ENCODE results near the gene VANGL1. TPM values are rescaled to one million over a fixed set of nuclear protein-coding genes. Genes with fewer than 3 reads are reported as not detected.

Gene VANGL1
- polyA plus RNA-seq, 1 experiment: 7.8 TPM

GRCh38 chr1:115679141-115679611 lies 37.4 kb downstream of the VANGL1 start:
- ChIA-PET CTCF (interaction anchor here (1.1 to 3.6 kb wide), 2 partner anchors 27 to 85 kb away, joined by 3 to 26 read pairs; no protein-coding TSS in a partner anchor), POLR2A (interaction anchor here (1.5 kb wide), 1 partner anchor 10 kb away, joined by 14 read pairs; no protein-coding TSS in a partner anchor)
- no peak overlapping the region for H3K4me3 ChIP-seq (ENCODE audit: low read depth, low read length)
- DNase-seq (ENCODE audit: low read depth, low spot score): peak; percentile 30
- TF ChIP-seq CTCF (IDR thresholded peaks at IDR 0.05; ENCODE audit: low read depth, low read length): no peak
- no peaks in the 10 kb centered on the region for H3K9me3 ChIP-seq (ENCODE audit: control insufficient read depth, insufficient read depth, low read length)
- peak overlapping the region; percentile 33 for H3K27ac ChIP-seq (ENCODE audit: low read depth, low read length)
- H3K27me3 ChIP-seq (ENCODE audit: control insufficient read depth, insufficient read depth, low read length): no peaks in the 10 kb centered on the region

GRCh38 chr1:115680730-115681111 lies 39.0 kb downstream of the VANGL1 start:
- ChIA-PET POLR2A (no interaction called here), CTCF (interaction anchor here (1.0 to 3.6 kb wide), 2 partner anchors 26 to 91 kb away, joined by 3 to 26 read pairs; no protein-coding TSS in a partner anchor)
- Histone ChIP-seq H3K4me3 (ENCODE audit: low read depth, low read length) (no peak overlapping the region), H3K27me3 (ENCODE audit: control insufficient read depth, insufficient read depth, low read length) (no peaks in the 10 kb centered on the region), H3K9me3 (ENCODE audit: control insufficient read depth, insufficient read depth, low read length) (no peaks in the 10 kb centered on the region), H3K27ac (ENCODE audit: low read depth, low read length) (no peak overlapping the region)
- TF ChIP-seq CTCF (IDR thresholded peaks at IDR 0.05; ENCODE audit: low read depth, low read length): no peak
- DNase-seq (ENCODE audit: low read depth, low spot score): no peak

GRCh38 chr1:115682792-115683191 lies 41.0 kb downstream of the VANGL1 start:
- no peaks in the 10 kb centered on the region for H3K27me3 ChIP-seq (ENCODE audit: control insufficient read depth, insufficient read depth, low read length)
- H3K9me3 ChIP-seq (ENCODE audit: control insufficient read depth, insufficient read depth, low read length): no peaks in the 10 kb centered on the region
- ChIA-PET CTCF (interaction anchor here (2.6 kb wide), 1 partner anchor 24 kb away, joined by 28 read pairs; no protein-coding TSS in a partner anchor), POLR2A (no interaction called here)
- no peak for TF ChIP-seq CTCF (IDR thresholded peaks at IDR 0.05; ENCODE audit: low read depth, low read length)
- H3K27ac ChIP-seq (ENCODE audit: low read depth, low read length): no peak overlapping the region
- DNase-seq (ENCODE audit: low read depth, low spot score): no peak
- H3K4me3 ChIP-seq (ENCODE audit: low read depth, low read length): no peak overlapping the region

- Histone ChIP-seq H3K9me3 (ENCODE audit: control insufficient read depth, insufficient read depth, low read length) (no peaks in the 10 kb centered on the region), H3K4me3 (ENCODE audit: low read depth, low read length) (no peak overlapping the region), H3K27ac (ENCODE audit: low read depth, low read length) (no peak overlapping the region), H3K27me3 (ENCODE audit: control insufficient read depth, insufficient read depth, low read length) (no peaks in the 10 kb centered on the region)
- no peak for TF ChIP-seq CTCF (IDR thresholded peaks at IDR 0.05; ENCODE audit: low read depth, low read length)
- ChIA-PET CTCF (interaction anchor here (4.3 kb wide), 1 partner anchor 21 kb away, joined by 46 read pairs; no protein-coding TSS in a partner anchor), POLR2A (no interaction called here)
- no peak for DNase-seq (ENCODE audit: low read depth, low spot score)
Measured at GRCh38 chr1:115685029-115685705, 43.4 kb downstream of the VANGL1 start.

- Histone ChIP-seq H3K27me3 (ENCODE audit: control insufficient read depth, insufficient read depth, low read length) (no peaks in the 10 kb centered on the region), H3K9me3 (ENCODE audit: control insufficient read depth, insufficient read depth, low read length) (no peaks in the 10 kb centered on the region), H3K27ac (ENCODE audit: low read depth, low read length) (no peak overlapping the region), H3K4me3 (ENCODE audit: low read depth, low read length) (no peak overlapping the region)
- POLR2A ChIA-PET: no interaction called here
- CTCF ChIA-PET: interaction anchor here (0.6 to 4.3 kb wide), 2 partner anchors 19 to 156 kb away, joined by 3 to 46 read pairs; no protein-coding TSS in a partner anchor
- no peak for TF ChIP-seq CTCF (IDR thresholded peaks at IDR 0.05; ENCODE audit: low read depth, low read length)
- no peak for DNase-seq (ENCODE audit: low read depth, low spot score)
Measured at GRCh38 chr1:115687744-115688143, 46.0 kb downstream of the VANGL1 start.

Data from AG04450 (cell line).